Sigmoid colon (tissue), 4 donors: ENCODE data around the gene AFAP1.

Experiments
- EP300 ChIP-seq, 4 donors: sonication (generic); formaldehyde crosslinking; IDR thresholded peaks; one replicate each; pipeline ENCODE4 v1.6.1; 2017; ENCODE audit warnings: antibody characterized with exemption in 4 of 4
- POLR2A ChIP-seq, 2 donors: fragments of 450-650 bp; IDR thresholded peaks; one replicate each; pipeline ENCODE4 v1.6.1; 2016; ENCODE audit warnings: antibody characterized with exemption in 2 of 2, mild to moderate bottlenecking in 2 of 2, moderate library complexity in 2 of 2
- POLR2AphosphoS5 ChIP-seq, 4 donors: sonication (generic); formaldehyde crosslinking; IDR thresholded peaks; one replicate each; pipeline ENCODE4 v1.6.1; 2017; ENCODE audit warnings: antibody characterized with exemption in 4 of 4
- TF ChIP-seq, protein P1 (sequence below), 4 experiments: fragments of 450-650 bp in 3 of 4; fragments of 200-600 bp in 1 of 4; IDR thresholded peaks; one replicate each; pipeline ENCODE4 v1.5.1; 2016 to 2019; ENCODE audit warnings: antibody characterized with exemption in 4 of 4, mild to moderate bottlenecking in 3 of 4, moderate library complexity in 2 of 4

DNA sequence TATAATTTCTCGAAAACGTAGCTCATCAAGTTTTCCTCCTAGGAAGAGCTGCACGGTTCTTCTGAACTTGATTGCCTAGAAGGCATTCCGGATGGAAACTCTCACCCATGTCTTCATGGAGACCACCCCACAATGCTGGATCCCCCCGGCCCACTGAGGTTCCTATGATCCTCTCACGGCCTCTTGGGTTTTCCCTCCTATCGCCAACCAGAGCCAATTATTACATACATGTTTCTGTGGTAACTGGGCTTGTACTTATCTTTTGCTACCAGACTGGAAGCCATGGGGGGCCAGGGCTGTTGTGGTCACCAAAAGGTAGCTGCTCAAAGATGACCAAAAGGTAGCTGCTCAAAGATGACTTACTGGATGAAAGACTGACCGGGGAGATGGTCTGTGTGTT, 131.5 kb downstream of the AFAP1 start:
- TF ChIP-seq, protein P1, sequence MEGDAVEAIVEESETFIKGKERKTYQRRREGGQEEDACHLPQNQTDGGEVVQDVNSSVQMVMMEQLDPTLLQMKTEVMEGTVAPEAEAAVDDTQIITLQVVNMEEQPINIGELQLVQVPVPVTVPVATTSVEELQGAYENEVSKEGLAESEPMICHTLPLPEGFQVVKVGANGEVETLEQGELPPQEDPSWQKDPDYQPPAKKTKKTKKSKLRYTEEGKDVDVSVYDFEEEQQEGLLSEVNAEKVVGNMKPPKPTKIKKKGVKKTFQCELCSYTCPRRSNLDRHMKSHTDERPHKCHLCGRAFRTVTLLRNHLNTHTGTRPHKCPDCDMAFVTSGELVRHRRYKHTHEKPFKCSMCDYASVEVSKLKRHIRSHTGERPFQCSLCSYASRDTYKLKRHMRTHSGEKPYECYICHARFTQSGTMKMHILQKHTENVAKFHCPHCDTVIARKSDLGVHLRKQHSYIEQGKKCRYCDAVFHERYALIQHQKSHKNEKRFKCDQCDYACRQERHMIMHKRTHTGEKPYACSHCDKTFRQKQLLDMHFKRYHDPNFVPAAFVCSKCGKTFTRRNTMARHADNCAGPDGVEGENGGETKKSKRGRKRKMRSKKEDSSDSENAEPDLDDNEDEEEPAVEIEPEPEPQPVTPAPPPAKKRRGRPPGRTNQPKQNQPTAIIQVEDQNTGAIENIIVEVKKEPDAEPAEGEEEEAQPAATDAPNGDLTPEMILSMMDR (IDR thresholded peaks at IDR 0.05) = no peak
- TF ChIP-seq POLR2A (IDR thresholded peaks at IDR 0.05) = no peak
- no peak for TF ChIP-seq EP300 (IDR thresholded peaks at IDR 0.05)
- no peak for TF ChIP-seq POLR2AphosphoS5 (IDR thresholded peaks at IDR 0.05)
